ENCODE data around the gene PRDM11.

DNA sequence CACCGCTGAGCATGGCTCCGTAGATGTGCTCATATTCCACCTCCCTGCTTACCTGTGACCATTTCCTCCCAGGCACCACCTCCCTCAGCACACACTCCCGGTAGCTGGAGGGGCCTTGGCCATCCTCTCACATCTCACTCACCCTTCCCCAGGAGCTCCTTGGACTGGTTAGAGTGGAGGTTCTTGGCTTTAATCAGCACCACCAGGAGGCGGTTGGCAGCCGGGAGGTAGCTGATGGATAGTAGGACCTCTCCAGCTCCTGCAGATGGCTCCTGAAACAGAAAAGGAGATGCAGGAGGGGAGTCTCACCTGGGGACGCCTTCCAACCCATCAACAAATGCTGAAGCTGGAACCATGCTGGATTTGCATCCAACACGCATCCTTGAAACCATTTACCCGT, 99.8 kb downstream of the PRDM11 start:
- no peak for TF ChIP-seq POLR2A (IDR thresholded peaks at IDR 0.05)
- TF ChIP-seq, protein P1, sequence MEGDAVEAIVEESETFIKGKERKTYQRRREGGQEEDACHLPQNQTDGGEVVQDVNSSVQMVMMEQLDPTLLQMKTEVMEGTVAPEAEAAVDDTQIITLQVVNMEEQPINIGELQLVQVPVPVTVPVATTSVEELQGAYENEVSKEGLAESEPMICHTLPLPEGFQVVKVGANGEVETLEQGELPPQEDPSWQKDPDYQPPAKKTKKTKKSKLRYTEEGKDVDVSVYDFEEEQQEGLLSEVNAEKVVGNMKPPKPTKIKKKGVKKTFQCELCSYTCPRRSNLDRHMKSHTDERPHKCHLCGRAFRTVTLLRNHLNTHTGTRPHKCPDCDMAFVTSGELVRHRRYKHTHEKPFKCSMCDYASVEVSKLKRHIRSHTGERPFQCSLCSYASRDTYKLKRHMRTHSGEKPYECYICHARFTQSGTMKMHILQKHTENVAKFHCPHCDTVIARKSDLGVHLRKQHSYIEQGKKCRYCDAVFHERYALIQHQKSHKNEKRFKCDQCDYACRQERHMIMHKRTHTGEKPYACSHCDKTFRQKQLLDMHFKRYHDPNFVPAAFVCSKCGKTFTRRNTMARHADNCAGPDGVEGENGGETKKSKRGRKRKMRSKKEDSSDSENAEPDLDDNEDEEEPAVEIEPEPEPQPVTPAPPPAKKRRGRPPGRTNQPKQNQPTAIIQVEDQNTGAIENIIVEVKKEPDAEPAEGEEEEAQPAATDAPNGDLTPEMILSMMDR (IDR thresholded peaks at IDR 0.05), result no peak

Measured in right lobe of liver (tissue), 4 donors.